Peyer's patch (tissue), 4 donors: Measurements from ENCODE around the gene PPP2R3C.
"Not testable (repeated sequence)": the region's sequence is repeated elsewhere in the genome, so short reads cannot be mapped to it uniquely, and the experiment has no call there.

Experiments used
- POLR2A ChIP-seq, 2 donors: fragments of 450-650 bp; IDR thresholded peaks; one replicate each; pipeline ENCODE4 v1.5.1; 2017; ENCODE audit warnings: antibody characterized with exemption in 2 of 2, mild to moderate bottlenecking in 2 of 2, moderate library complexity in 2 of 2
- TF ChIP-seq, protein P1 (sequence below), 6 experiments: fragments of 450-650 bp in 4 of 6; fragments of 200-600 bp in 2 of 6; sonication (generic) in 1 of 6; IDR thresholded peaks; one replicate each; pipeline ENCODE4 v1.5.1; 2017 to 2019; ENCODE audit warnings: antibody characterized with exemption in 6 of 6, mild to moderate bottlenecking in 3 of 6, moderate library complexity in 1 of 6

DNA sequence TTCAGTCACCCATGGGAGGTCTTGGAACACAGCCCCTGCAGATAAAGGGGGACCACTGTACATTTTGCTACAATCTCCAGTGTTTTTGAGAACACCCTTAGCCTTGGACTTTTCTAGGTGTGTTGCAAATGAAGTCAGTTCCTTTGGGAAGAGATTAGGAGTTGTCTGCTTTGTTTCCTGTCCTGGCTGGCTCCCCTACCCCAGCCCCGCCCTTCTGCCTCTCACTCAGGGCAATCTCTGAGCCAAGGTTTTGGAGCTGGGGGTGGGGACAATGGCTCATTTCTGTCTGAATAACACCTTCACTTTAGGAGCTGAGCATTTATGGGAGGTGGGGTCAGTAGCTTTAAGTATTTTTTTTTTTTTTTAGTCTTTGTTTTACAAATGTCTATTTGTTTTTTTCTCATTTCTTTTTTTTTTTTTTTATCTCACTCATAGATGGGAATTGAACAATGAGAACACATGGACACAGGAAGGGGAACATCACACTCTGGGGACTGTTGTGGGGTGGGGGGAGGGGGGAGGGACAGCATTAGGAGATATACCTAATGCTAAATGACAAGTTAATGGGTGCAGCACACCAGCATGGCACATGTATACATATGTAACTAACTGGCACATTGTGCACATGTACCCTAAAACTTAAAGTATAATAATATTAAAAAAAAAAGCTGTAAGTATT is 60.5 kb downstream of the PPP2R3C start:
- TF ChIP-seq, protein P1, sequence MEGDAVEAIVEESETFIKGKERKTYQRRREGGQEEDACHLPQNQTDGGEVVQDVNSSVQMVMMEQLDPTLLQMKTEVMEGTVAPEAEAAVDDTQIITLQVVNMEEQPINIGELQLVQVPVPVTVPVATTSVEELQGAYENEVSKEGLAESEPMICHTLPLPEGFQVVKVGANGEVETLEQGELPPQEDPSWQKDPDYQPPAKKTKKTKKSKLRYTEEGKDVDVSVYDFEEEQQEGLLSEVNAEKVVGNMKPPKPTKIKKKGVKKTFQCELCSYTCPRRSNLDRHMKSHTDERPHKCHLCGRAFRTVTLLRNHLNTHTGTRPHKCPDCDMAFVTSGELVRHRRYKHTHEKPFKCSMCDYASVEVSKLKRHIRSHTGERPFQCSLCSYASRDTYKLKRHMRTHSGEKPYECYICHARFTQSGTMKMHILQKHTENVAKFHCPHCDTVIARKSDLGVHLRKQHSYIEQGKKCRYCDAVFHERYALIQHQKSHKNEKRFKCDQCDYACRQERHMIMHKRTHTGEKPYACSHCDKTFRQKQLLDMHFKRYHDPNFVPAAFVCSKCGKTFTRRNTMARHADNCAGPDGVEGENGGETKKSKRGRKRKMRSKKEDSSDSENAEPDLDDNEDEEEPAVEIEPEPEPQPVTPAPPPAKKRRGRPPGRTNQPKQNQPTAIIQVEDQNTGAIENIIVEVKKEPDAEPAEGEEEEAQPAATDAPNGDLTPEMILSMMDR (IDR thresholded peaks at IDR 0.05), result not testable (repeated sequence)
- not testable (repeated sequence) for TF ChIP-seq POLR2A (IDR thresholded peaks at IDR 0.05)
